Spleen (tissue), 11 donors: ENCODE measurements around the gene MRPL17. TPM values are rescaled to one million over a fixed set of nuclear protein-coding genes. Genes with fewer than 3 reads are reported as not detected.
"Not testable (repeated sequence)": the region's sequence is repeated elsewhere in the genome, so short reads cannot be mapped to it uniquely, and the experiment has no call there.

ENCODE experiments used
- DNase-seq: peaks from one replicate; pipeline ENCODE4 v3.0.0-alpha.2; 2020
- H3K27ac ChIP-seq, 8 donors: fragments of 200-600 bp; sonication (generic) in 7 of 8; 1 replicate in 4 of 8; 2 replicates in 4 of 8; pipeline versions ENCODE4 v1.5.0 to v1.8.0; 2016 to 2021; ENCODE audit warnings: inconsistent platforms in 4 of 8, mild to moderate bottlenecking in 4 of 8, moderate library complexity in 1 of 8
- H3K27me3 ChIP-seq, 7 donors: fragments of 200-600 bp; sonication (generic) in 6 of 7; replicated peaks in 1 of 7; 1 replicate in 4 of 7; 2 replicates in 3 of 7; pipeline versions ENCODE4 v1.5.0 to v1.8.0; 2016 to 2021; ENCODE audit warnings: inconsistent platforms in 3 of 7, mild to moderate bottlenecking in 1 of 7
- H3K36me3 ChIP-seq, 6 donors: fragments of 200-600 bp; sonication (generic) in 5 of 6; 1 replicate in 4 of 6; 2 replicates in 2 of 6; pipeline versions ENCODE4 v1.5.0 to v1.8.0; 2016 to 2021; ENCODE audit warnings: inconsistent platforms in 2 of 6
- H3K4me1 ChIP-seq, 6 donors: fragments of 200-600 bp; sonication (generic) in 5 of 6; 1 replicate in 3 of 6; 2 replicates in 3 of 6; pipeline versions ENCODE4 v1.5.0 to v1.8.0; 2016 to 2021; ENCODE audit warnings: inconsistent platforms in 3 of 6
- H3K4me3 ChIP-seq, 8 donors: fragments of 200-600 bp; sonication (generic) in 7 of 8; 1 replicate in 4 of 8; 2 replicates in 4 of 8; pipeline versions ENCODE4 v1.5.0 to v1.8.0; 2016 to 2021; ENCODE audit warnings: inconsistent platforms in 4 of 8, mild to moderate bottlenecking in 4 of 8, moderate library complexity in 2 of 8
- H3K9me3 ChIP-seq, 8 donors: fragments of 200-600 bp; sonication (generic) in 7 of 8; 1 replicate in 4 of 8; 2 replicates in 4 of 8; pipeline versions ENCODE4 v1.5.0 to v1.8.0; 2016 to 2021; ENCODE audit warnings: inconsistent platforms in 4 of 8
- POLR2A ChIP-seq, 3 donors: fragments of 450-650 bp; IDR thresholded peaks; one replicate each; pipeline ENCODE4 v1.5.1; 2017; ENCODE audit warnings: antibody characterized with exemption in 3 of 3, mild to moderate bottlenecking in 1 of 3
- POLR2AphosphoS5 ChIP-seq, 3 donors: sonication (generic); formaldehyde crosslinking; IDR thresholded peaks; one replicate each; pipeline ENCODE4 v1.5.1; 2017; ENCODE audit warnings: antibody characterized with exemption in 3 of 3
- WGBS, 5 donors: extraction: QIAGEN DNeasy Blood & Tissue Kit in 3 of 5; methylation state at CpG; one replicate each; pipeline versions ENCODE4 v1.1.5 to v1.1.7; 2013 to 2018; 5-methylcytosine and 5-hydroxymethylcytosine counted together
- intact Hi-C: fragments of 100-400 bp; cut with DNase I; formaldehyde crosslinking; loops from one replicate; pipeline ENCODE4 v1.15.0; 2023; ENCODE audit warnings: low total_unique reads
- polyA plus RNA-seq, 3 donors: library from polyadenylated mRNA; stranded (reverse); fragments of 200-250 nt; gene quantifications; one replicate each; pipeline ENCODE4 v1.2.1, GENCODE V29; 2013
- total RNA-seq, 7 donors: library from RNA; depleted of rRNA in 3 of 7; stranded (reverse); fragments of >200 nt in 3 of 7; fragmentation: NEBNext Ultra II Directional in 4 of 7; extraction: Animal tissue kit (Norgen Biotek cat#: 25700) in 4 of 7; gene quantifications; one replicate each; pipeline versions ENCODE4 v1.1.0 to v1.2.1, GENCODE V29; 2016 to 2021
- TF ChIP-seq, protein P1 (sequence below), 11 experiments: fragments of 200-600 bp in 7 of 11; fragments of 450-650 bp in 4 of 11; sonication (generic) in 4 of 11; IDR thresholded peaks in 8 of 11; conservative IDR thresholded peaks in 3 of 11; 1 replicate in 7 of 11; 2 replicates in 4 of 11; pipeline versions ENCODE4 v1.4.0 to v1.8.0; 2016 to 2021; ENCODE audit warnings: antibody characterized with exemption in 11 of 11, inconsistent platforms in 4 of 11, mild to moderate bottlenecking in 1 of 11
- donor health status: healthy with polysubstance abuse.
- donor health status: DM: no; HTN: no; CAD: no; lungs with moderate emphysema.
- donor health status: DM: no; HTN: no; CAD: no.
- donor health status: Bipolar disorder and iron deficiency.
- donor health status: healthy.
- donor health status: DM: no; HTN: no; CAD: no.
- donor health status: DM: yes; HTN: yes; CAD: no.

The MRPL17 gene
- total and polyA plus RNA-seq, 10 donors, result 31.1 to 74.7 (median 42.0) TPM

DNA sequence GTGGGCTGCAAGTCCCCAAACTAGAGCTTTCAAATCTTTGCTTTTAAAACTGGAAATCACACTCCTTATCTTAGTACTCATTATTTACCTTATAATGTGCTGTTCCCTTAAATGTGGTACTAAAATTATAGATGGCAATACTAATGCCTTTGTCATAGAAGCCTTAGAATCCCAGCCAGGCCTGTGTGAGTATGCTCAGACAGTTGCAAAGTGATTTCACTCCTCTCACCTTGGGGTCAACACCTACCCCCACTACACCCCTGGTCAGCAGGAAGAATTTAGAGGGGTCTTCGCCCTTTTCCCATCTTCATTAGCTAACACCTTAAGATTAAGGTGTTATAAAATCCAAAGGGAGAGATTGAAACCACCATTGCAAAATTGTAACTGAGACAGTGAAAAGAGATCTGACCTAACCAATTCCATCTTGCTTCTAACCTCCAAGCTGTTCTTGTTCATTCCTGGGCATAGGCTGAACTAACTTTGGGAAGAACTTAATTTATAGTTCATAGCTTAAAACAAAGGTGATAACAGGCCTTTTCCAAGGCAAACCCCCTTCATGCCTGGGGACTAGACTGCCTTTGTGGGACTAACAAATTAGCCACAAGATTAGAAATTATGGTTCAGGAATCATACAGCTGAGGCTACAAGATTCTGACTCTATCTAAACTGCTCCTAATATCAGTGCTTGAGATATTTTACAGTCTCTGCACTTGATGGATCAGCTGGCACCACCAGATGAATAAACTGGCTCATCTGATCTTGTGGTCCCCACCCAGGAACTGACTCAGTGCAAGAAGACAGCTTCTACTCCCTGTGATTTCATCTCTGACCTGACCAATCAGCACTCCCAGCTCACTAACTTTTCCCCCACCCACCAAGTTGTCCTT lies 10.4 kb upstream of the MRPL17 start:
- Histone ChIP-seq H3K36me3 (peaks cover 0 to under 1% (median 0%) of the 10 kb centered on the region in 6 donors), H3K4me3 (no peak overlapping the region), H3K4me1 (peaks cover 10 to 45% (median 28%) of the 10 kb centered on the region in 6 donors), H3K27ac (peak overlapping the region; percentile 23 to 88 (median 82)), H3K9me3 (no peaks in the 10 kb centered on the region), H3K27me3 (no peaks in the 10 kb centered on the region)
- DNase-seq, result no peak
- TF ChIP-seq, protein P1, sequence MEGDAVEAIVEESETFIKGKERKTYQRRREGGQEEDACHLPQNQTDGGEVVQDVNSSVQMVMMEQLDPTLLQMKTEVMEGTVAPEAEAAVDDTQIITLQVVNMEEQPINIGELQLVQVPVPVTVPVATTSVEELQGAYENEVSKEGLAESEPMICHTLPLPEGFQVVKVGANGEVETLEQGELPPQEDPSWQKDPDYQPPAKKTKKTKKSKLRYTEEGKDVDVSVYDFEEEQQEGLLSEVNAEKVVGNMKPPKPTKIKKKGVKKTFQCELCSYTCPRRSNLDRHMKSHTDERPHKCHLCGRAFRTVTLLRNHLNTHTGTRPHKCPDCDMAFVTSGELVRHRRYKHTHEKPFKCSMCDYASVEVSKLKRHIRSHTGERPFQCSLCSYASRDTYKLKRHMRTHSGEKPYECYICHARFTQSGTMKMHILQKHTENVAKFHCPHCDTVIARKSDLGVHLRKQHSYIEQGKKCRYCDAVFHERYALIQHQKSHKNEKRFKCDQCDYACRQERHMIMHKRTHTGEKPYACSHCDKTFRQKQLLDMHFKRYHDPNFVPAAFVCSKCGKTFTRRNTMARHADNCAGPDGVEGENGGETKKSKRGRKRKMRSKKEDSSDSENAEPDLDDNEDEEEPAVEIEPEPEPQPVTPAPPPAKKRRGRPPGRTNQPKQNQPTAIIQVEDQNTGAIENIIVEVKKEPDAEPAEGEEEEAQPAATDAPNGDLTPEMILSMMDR (IDR thresholded peaks at IDR 0.05 in 8 of 11, conservative IDR thresholded peaks at IDR 0.05 in 3 of 11), result no peak
- TF ChIP-seq POLR2AphosphoS5 (IDR thresholded peaks at IDR 0.05), result peak in 1 of 3 donors; percentile 6
- WGBS, 5 donors, result 81 to 90% (median 86%) methylated on average over 1 of the region's 1 CpG
- intact Hi-C loops, result no loop called here

DNA sequence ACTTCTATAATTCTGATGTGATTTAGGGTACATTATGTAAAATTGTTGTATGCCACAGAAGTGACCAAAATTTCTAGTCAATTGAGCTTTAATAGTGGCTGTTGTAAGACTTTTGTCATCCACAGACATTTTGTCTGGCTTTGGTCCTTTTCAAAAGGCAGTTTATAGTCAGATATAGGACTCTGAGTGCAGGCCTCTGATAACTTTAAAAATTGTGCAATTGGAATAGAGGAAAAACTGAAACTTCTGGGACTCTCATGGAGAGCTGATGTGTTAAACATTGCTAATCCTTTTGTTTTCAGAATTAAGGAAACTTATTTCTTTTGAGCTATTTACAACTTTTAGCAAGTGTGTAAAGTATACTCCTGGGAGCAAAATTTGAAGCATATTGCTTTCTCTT lies 9.0 kb upstream of the MRPL17 start:
- intact Hi-C loops, result no loop called here
- Histone ChIP-seq H3K27ac (peak overlapping the region; percentile 1 to 88 (median 79)), H3K36me3 (no peaks in the 10 kb centered on the region), H3K4me3 (no peak overlapping the region), H3K9me3 (no peaks in the 10 kb centered on the region), H3K27me3 (no peaks in the 10 kb centered on the region), H3K4me1 (peaks cover 10 to 45% (median 28%) of the 10 kb centered on the region in 6 donors)
- TF ChIP-seq, protein P1 (IDR thresholded peaks at IDR 0.05 in 8 of 11, conservative IDR thresholded peaks at IDR 0.05 in 3 of 11), result no peak
- no peak for TF ChIP-seq POLR2A (IDR thresholded peaks at IDR 0.05)
- no peak for DNase-seq

DNA sequence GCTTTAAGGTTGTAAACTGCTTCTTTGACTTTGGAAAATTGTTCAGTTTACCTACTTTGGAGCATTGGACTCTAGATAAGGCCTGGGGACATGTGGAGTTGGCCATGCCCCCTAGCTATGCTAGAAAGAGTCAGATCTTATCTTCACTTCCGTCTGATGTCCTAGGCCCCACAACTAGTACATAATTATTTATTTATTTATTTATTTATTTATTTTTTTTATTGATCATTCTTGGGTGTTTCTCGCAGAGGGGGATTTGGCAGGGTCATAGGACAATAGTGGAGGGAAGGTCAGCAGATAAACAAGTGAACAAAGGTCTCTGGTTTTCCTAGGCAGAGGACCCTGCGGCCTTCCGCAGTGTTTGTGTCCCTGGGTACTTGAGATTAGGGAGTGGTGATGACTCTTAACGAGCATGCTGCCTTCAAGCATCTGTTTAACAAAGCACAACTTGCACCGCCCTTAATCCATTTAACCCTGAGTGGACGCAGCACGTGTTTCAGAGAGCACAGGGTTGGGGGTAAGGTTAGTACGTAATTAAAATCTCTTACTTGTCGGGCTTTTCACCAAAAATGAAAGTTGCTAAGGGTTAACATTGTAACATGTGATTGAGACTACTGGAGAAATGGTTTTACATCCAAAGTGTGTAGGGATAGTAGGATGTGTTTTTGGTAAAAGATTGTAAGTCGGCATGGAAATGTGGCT lies 7.4 kb upstream of the MRPL17 start:
- peak in 1 of 3 donors; percentile 62 for TF ChIP-seq POLR2AphosphoS5 (IDR thresholded peaks at IDR 0.05)
- 63 to 72% (median 64%) methylated on average over 7 to 11 of the region's 11 CpGs for WGBS, 5 donors

DNA sequence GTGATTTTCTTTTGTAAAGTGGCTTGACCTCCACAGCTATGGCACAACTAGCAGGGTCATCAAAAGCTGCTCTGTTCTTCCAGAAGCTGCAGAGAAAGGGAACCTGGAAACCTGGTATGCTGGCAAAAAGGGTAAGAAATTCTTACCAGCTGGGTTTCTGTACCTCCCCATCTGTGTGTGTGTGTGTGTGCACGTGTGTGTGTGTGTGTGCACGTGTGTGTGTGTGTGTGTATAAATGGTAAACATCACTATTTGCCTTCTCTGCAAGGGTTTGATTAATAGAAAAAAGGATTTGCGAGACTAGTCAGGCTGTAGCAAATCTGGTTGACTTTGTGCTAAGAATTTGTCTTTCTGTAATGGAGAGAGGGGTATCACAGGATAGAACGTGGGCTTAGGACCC lies 4.7 kb upstream of the MRPL17 start:
- DNase-seq, result no peak
- H3K4me1 ChIP-seq, result peaks cover 0 to 14% (median 6%) of the 10 kb centered on the region in 6 donors
- intact Hi-C loops, result no loop called here
- H3K4me3 ChIP-seq, result no peak overlapping the region
- WGBS, 5 donors, result 65 to 83% (median 77%) methylated on average over 4 of the region's 4 CpGs
- no peaks in the 10 kb centered on the region for H3K36me3 ChIP-seq
- H3K9me3 ChIP-seq, result no peaks in the 10 kb centered on the region
- no peak overlapping the region for H3K27ac ChIP-seq
- TF ChIP-seq, protein P1 (IDR thresholded peaks at IDR 0.05 in 8 of 11, conservative IDR thresholded peaks at IDR 0.05 in 3 of 11), result no peak
- no peak for TF ChIP-seq POLR2A (IDR thresholded peaks at IDR 0.05)
- TF ChIP-seq POLR2AphosphoS5 (IDR thresholded peaks at IDR 0.05), result no peak
- H3K27me3 ChIP-seq, result no peaks in the 10 kb centered on the region

More for the DNA sequence above, 7.4 kb upstream of the MRPL17 start:
- intact Hi-C loops, H3K27me3 ChIP-seq, H3K9me3 ChIP-seq, H3K36me3 ChIP-seq, DNase-seq: not testable (repeated sequence)
- H3K27ac ChIP-seq, result peak overlapping the region in 7 of 8 donors; percentile 66 to 88 (median 80)
- H3K4me3 ChIP-seq, result peak overlapping the region in 1 of 8 donors; percentile 30
- peaks cover 10 to 32% (median 20%) of the 10 kb centered on the region in 6 donors for H3K4me1 ChIP-seq
